Left lobe of liver (tissue), 2 donors: Measurements from ENCODE around the gene ATOH7. TPM values are rescaled to one million over a fixed set of nuclear protein-coding genes. Genes with fewer than 3 reads are reported as not detected.
"Not testable (repeated sequence)": the region's sequence is repeated elsewhere in the genome, so short reads cannot be mapped to it uniquely, and the experiment has no call there.

ENCODE experiments used
- ATAC-seq: fragments of 200-7000 bp; cut with Tn5 transposase; one replicate; pipeline ENCODE4 v1.9.1; 2020; ENCODE audit warnings: mild to moderate bottlenecking, moderate library complexity
- DNase-seq: peaks from one replicate; pipeline ENCODE4 v3.0.0-alpha.2; 2020; ENCODE audit warnings: low spot score
- total RNA-seq: library from RNA; stranded (reverse); gene quantifications from one replicate; pipeline ENCODE4 v1.2.1, GENCODE V29; 2021
- donor health status: DM: no; HTN: no; CAD: no; lungs with moderate emphysema.
- donor health status: DM: no; HTN: yes; CAD: no.

Gene ATOH7
- 1.2 TPM for total RNA-seq

DNA sequence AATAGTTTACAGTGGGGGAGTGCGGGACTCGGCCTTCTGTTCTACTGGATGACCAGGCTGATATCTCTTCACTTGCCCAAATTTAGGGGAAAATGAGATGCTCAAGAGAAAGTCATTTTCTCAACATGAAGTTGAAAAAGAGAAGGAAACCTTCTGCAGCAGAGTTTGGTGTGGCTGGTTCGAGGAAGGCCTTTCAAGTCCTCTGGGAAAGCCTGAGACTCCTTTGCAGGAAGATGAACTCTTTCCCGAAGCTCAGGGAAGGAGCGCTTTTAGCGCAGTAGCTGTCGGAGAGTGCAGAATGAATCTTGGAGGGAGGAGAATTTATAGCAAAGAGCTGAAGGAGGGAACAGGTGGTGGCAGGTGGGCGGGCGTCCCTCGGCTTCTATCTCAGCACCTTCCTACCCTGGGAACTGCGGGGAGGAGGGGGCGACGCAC, at the start of gene ATOH7:
TSS of gene ATOH7 (minus strand) at position 297 of the 435 bp plus-strand sequence. CDS start 436 bp downstream, outside the sequence.
- DNase-seq (no peak), ATAC-seq (no peak)

DNA sequence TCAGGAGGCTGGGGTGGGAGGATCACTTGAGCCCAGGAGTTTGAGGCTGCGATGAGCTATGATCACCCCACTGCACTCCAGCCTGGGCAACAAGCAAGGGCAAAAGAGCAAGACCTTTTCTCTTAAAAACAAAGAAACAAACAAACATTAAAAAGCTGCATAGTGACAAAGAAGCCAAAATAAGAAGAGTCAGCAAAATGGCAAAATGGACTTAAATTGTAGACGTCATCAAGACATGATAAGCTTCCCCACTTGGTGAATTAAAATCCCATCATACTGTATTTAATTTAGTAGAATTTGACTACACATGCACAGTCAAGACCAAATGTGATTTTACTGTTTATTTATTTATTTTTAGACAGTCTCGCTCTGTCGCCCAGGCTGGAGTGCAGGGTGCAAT, 48.8 kb upstream of the ATOH7 start:
- DNase-seq (no peak), ATAC-seq (no peak)

DNA sequence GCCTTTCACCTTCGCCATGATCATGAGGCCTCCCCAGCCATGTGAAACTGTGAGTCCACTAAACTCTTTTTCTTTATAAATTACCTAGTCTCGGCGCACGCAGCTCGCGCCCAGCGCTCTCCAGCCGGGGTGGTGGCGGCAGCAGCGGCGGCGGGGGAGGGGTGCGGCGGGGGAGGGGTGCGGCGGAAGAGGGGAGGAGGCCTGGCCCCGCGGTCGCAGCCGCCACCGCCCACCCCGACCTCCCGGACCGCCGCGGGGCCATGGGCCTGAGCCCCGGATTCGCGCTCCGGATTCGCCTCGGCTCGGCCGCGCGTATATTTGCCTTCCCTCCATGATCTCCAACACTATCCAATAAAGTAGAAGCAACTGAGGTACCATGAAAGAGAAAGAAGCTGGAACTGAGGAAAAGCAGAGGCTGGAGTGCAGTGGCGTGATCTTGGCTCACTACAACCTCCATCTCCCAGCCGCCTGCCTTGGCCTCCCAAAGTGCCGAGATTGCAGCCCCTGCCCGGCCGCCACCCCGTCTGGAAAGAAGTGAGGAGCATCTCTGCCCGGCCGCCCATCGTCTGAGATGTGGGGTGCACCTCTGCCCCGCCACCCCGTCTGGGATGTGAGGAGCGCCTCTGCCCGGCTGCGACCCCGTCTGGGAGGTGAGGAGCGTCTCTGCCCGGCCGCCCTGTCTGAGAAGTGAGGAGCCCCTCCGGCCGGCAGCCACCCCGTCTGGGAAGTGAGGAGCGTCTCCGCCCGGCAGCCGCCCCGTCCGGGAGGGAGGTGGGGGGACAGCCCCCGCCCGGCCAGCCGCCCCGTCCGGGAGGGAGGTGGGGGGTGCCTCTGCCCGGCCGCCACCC, 47.2 kb upstream of the ATOH7 start:
- peak; percentile 12 for ATAC-seq
- not testable (repeated sequence) for DNase-seq

DNA sequence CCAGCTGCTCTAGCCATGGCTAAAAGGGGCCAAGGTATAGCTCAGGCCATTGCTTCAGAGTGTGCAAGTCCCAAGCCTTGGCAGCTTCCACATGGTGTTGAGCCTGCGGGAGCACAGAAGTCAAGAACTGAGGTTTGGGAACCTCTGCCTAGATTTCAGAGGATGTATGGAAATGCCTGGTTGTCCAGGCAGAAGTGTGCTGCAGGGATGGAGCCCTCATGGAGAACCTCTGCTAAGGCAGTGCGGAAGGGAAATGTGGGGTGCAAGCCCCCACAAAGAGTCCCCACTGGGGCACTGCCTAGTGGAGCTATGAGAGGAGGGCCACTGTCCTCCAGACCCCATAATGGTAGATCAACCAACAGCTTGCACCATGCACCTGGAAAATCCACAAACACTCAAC, 45.9 kb upstream of the ATOH7 start:
- not testable (repeated sequence) for DNase-seq, ATAC-seq

DNA sequence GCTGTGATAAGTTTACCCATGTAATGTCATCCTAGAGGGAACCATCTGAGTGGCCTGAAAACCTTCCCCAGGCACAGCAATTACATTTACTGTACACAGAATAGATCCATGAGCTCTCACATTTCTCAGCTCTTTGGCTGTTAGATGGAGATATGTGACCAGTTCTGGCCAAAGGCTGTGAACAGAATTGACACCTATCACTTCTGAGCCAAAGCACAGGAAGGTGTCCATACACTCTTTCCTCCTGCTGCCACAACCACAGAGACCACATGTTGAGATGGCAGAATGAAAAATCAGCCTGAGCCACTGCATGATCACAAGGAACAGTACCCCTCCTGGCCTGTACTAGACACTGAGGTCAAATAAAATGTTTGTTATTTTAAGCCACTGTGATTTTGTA, 44.3 kb upstream of the ATOH7 start:
- no peak for DNase-seq
- peak; percentile 14 for ATAC-seq

DNA sequence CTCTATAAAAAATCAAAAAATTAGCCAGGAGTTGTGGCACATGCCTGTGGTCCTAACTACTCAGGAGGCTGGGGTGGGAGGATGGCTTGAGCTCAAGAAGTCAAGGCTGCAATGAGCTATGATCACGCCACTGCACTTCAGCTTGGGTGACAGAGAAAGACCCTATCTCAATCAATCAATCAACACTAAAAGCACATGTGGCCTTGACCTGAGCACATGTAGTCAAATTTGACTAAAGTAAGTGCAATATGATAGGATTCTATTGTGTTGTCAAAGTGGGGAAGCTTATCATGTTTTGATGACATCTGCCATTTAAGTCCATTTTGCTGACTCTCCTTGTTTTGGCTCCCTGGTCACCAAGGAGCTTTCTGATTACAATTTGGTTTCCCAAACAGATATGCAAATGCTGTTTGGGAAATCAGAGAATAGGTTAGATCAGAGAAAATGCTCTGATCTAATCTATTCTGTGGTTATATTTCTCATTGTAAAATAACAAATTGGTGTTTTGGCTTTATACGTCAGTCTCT, 43.8 kb upstream of the ATOH7 start:
- DNase-seq (no peak), ATAC-seq (no peak)

DNA sequence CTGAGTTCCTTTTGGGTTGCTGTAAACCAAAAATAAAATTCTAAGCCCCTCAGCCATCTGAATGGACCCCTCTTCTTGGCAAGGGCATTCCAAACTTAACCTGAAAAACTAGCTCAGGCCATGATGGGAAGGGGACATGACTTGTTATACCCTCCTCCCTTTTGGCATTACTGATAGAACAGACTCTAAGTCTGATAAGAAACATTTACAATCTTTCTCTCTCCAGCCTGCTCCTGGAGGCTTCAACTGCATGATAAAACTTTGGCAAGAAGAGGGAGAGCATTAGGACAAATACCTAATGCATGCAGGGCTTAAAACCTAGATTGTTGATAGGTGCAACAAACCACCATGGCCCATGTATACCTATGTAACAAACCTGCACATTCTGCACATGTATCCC, 40.9 kb upstream of the ATOH7 start:
- ATAC-seq (no peak), DNase-seq (no peak)

DNA sequence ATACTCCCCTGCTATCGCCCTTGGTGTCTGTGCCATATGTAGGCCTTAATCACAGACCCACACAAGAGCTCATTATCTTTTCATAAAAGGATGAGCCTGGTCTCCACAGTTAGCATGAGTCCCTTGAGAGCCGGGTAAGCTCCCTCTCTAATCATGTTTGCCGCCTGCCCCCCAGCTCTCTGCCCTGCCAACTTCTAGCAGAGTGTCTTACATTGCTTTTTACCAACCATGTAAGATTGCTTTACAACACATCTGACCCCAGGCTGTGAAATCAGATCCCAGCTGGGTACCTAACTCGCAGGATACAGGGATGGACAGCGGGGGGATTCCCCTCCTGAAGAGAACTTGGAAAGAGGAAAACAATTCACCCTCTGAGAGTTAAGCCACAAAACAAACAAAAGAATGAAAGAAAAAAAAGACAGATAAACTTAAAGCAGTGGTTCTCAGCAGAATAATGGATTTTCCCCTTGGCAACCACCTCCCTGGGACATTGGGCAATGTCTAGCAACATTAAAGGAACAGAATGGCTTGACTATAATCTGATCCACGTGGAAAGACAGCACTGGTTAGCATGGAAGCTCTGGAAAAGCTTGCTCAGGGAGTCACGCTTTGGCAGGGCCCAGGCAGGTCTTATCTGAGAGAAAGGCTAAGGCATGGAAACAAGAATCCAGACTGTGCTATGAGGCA, 39.4 kb upstream of the ATOH7 start:
- ATAC-seq (peak; percentile 44), DNase-seq (no peak)

DNA sequence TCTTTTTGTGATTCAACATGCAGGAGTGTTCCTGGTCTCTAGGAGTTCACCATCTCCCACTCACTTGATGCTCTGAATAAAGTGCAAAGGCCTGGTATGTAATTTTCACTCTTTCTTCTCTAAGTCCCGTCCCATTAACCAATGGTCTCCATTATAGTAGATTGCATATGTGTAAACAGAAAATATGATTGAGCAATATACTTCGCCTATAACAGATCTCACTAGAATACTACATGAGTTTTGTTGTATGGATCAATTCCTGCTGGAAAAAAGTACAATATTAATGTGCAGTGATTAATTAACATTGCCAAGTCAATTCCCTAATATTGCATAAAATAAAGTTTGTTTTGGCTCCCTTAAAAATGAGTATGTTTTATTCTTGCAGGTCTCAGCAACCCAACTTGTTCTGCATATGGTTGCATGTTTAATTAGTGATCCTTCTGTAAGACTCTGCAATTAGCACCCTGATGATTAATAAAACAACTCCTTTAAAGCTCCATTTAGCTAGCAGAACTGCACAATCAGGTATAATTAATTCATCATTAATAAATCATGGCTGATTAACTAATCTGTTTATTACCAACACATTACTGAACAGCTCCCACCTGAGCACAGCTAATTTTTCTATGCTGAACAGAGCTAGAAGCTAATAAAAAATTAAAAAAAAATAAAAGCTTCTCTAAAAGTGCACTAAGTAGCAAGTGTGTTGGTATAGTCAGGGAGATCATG, 37.8 kb upstream of the ATOH7 start:
- ATAC-seq (no peak), DNase-seq (no peak)

DNA sequence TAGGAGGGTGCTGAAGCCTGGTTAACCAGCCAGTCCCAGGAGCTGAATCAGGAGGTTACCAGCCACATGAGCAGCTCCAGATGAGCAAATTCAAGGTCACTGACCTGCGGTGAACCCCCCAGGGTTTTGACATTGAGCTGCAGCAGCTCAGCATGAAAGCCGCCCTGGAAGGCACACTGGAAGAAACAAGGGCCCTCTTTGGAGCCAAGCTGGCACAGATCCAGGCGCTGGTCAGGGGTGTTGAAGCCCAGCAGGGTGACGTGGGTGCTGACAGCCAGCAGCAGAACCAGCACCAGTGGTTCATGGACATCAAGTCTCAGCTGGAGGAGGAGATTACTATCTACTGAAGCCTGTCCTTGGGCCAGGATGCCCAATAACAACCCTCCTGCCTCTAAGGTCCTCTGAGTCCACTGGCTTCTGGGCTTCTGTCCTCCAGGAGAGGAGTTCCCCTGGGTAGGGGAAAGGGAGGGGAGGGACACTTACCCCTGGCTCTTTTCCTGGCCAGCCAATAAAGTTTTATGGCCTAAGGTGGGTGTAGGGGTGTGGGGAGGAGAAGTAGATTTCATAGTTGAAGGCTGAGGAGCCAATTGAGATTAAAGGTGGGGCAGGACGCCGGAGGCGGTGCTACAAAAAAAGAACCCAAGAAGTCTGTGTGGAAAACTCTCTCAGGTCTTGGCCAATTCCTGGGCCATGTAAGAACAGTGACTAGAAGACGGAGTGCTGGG, 29.4 kb upstream of the ATOH7 start:
- ATAC-seq (peak; percentile 33), DNase-seq (no peak)

DNA sequence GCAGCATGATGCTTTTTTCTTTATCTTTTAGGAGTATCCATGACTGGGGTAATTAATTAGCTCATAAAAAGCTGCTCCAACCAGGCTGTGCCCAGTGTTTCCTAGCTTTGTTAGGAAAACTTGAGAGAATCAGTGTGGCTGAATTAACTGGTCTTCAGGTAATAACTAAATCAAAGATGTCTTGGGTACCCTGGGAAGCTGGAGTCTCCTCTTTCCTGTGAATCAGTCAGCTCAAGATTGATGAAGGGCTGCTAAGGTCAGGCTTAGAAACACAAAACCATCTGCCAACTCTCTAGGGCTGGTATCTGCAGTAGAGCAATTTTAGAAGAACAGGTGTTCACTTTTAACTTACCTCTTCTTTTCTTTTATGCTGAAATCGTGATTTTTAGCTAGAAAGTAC, 21.4 kb upstream of the ATOH7 start:
- DNase-seq (no peak), ATAC-seq (no peak)

DNA sequence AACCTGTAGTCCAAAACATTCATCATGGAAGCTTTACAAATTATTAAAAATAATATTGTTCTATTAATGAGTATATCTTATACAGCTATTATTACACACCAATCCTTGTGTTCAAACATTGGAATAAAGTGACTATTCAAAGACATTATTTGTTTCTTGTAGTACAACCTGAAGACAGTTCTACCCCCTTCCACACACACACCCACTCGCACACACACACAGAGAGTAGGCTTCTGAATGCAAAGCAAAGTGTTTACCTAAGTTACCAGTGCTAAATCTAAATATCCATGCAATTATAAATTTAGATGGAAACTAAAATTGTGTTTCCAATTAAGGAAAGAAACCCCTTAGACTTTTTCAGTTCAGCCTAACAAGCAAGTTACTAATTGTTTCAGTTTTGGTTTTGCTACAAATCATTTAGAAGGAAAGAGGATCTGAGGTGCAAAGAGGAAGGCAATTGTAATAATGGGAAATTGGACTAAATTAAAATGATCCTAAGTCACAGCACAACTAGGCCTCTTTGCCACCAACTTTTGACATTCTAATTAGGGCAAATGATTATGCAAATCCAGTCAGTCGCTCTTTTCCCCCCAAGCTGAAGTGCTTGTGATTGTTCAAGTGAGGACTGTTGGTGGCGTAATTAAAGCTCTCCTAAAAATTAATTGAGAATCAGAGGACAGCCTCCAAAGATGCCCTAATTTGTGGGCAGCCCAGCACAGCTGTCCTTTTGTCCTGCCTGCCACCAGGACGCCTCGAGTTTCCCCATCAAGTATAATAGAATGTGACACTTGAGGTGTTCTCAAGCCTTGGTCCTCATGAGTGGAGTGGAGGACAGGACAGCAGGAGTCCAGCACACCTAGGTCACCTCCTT, 19.9 kb upstream of the ATOH7 start:
- DNase-seq = no peak
- no peak for ATAC-seq

DNA sequence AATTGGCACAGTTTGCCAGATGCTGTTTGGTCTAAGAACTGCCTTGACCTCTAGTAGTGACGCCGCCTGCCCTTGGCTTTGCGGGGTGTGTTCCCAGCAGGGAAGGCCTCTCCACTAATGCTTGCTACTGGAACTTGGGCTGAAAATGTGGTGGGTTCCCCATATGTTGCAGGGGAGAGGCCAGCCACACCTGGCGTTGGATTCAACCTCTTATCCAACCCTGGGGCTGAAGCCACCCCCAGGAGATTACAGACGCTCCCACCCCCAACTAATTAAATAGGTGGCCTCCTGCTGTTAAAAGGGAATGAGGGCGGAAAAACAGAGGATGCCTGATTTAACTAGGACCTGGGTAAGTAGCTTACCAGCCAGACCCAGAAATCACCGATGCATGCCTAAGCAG, 19.2 kb upstream of the ATOH7 start:
- DNase-seq = no peak
- ATAC-seq = peak; percentile 12

DNA sequence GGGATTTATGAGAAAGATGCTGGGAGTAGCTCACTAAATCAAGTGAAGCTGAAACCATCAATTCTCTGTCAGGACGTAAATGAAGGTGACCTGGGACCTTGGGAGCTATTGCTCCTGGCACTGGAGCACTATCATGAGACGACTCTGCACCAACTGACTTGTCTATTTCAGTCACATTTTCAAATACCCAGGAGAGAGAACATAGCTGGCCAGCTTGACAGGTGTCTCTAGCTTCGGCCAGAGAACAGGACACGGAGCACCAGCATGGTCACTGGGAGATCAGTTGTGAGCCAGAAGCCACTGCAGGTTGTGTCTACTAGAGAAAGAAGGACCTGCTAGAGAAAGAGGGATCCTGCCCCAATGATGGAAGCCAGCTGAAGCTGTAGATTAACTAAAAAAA, 17.4 kb upstream of the ATOH7 start:
- peak; percentile 8 for ATAC-seq
- DNase-seq = no peak

DNA sequence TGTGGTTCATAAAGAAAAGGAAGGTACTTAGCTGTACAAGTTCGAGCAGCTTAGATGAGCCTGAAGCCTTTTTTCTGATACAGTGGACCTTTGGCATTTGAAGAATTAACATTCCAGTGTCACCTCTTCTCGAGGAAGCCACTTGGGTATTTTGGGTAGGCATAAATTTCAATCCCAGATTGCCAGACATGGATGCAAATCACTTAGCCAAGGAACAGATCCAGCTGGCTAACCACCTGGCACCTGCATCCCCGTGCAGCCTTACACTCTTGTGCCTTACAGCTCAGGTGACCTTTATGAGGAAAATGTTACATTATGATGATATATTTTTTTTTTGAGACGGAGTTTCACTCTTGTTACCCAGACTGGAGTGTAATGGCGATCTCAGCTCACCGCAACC, 16.0 kb upstream of the ATOH7 start:
- DNase-seq = no peak
- no peak for ATAC-seq

DNA sequence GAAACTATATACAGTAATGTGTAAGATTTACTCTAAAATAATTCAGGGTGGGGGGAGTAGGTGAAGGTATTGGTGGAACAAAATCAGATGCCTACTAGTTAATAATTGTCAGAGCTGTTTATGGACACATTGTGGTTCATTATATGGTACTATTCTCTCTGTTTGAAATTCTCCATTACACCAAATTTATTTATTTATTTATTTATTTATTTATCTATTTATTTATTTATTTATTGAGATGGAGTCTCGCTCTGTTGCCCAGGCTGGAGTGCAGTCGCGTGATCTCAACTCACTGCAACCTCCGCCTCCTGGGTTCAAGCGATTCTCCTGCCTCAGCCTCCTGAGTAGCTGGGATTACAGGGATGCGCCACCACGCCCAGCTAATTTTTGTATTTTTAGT, 14.5 kb upstream of the ATOH7 start:
- not testable (repeated sequence) for DNase-seq, ATAC-seq

DNA sequence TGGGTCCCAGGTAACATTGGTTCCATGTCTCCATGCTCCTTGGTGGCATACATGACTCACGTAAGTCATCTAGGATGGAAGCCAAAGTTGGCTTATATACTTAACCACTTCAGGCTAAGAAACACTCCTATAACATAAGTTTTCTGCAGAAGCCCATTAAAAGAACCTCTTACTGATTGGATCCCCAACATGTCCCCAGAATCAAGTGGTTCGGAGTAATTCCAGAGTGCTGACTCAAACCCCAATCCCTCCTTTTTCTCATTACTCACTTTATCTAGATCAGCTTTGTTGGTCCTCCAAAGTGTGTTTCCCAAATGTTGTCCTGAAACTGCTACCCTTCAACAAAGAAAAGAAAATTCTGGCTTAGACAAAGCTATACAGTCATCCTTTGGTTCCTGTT, 10.1 kb upstream of the ATOH7 start:
- DNase-seq (no peak), ATAC-seq (no peak)

DNA sequence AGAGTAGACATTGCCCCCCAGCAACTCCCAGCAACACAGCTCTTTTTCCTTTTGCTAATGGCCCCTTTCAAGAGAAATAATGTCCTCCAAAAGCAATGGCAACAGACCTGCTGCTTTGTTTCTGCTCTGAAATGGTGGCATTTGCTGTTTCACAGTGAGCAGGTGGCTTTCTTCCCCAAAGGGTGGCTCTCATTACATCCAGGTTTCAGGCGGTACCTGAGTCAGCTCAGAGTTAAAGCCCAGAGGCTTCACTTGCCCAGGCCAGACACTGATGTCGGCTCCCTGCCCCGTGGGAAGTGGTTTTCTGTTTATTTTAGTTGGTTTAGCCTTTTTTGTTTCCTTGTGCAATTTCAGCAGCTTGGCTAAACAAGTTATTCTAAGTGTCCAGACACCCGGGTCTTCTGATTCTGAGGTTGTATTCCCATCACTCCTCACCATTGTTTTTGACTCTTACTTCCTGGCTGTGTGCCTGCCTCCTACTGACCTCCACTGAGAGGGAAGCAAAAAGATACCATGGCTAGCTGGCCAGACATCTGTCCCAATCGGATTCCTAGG, 7.8 kb upstream of the ATOH7 start:
- DNase-seq = no peak
- ATAC-seq = no peak

DNA sequence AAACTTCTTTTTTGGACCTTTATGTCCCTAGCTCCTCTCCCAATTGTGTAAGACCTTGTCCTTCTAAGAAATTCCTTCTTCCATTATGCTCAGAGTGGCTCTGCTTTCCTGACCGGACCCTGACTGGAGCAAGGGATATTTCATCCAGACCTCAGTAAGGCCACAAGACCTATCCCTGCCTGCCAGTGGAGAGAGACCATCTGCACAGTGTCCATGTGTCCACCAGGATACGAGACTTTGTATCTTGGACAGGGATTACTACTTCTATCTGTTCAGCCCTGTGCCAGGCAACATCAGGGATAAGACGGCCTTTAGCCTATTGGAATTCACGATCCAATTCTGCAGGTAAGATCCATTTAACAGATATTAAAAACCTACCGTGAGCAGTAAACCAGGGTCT, 7.2 kb upstream of the ATOH7 start:
- DNase-seq (no peak), ATAC-seq (no peak)
